ENCODE measurements around the gene RAB11FIP4. TPM values are rescaled to one million over a fixed set of nuclear protein-coding genes. Genes with fewer than 3 reads are reported as not detected.

Gene RAB11FIP4
- total and polyA plus RNA-seq, 9 donors, result 1.8 to 16.5 (median 6.4) TPM

- Histone ChIP-seq H3K27ac (no peak overlapping the region), H3K36me3 (no peaks in the 10 kb centered on the region), H3K4me1 (ENCODE audit: insufficient read depth) (peaks cover 2% of the 10 kb centered on the region), H3K4me3 (peak overlapping the region; percentile 43), H3K27me3 (no peaks in the 10 kb centered on the region), H3K9me3 (no peaks in the 10 kb centered on the region)
- peak; percentile 84 to 88 (median 87) for DNase-seq
- 0 to 1% (median 1%) methylated on average over 39 to 83 of the region's 83 CpGs for WGBS, 3 donors
- peak; percentile 41 for TF ChIP-seq POLR2A (IDR thresholded peaks at IDR 0.05)
- no peak for TF ChIP-seq CTCF (IDR thresholded peaks at IDR 0.05)
- intact Hi-C loops (cut with DNase I), result loop anchor here in 1 of 4 donors (5.0 kb wide), 1 partner anchor 50 kb away; no protein-coding TSS in a partner anchor
Measured at GRCh38 chr17:31487648-31488263, 96.3 kb downstream of the RAB11FIP4 start.

- intact Hi-C loops (cut with DNase I), result loop anchor here in 1 of 4 donors (5.0 kb wide), 1 partner anchor 51 kb away; no protein-coding TSS in a partner anchor
- TF ChIP-seq POLR2A (IDR thresholded peaks at IDR 0.05) (no peak), EP300 (IDR thresholded peaks at IDR 0.05) (no peak), CTCF (IDR thresholded peaks at IDR 0.05) (no peak)
- Histone ChIP-seq H3K4me1 (ENCODE audit: insufficient read depth) (peaks cover 2% of the 10 kb centered on the region), H3K36me3 (no peaks in the 10 kb centered on the region), H3K9me3 (no peaks in the 10 kb centered on the region), H3K27me3 (no peaks in the 10 kb centered on the region), H3K27ac (no peak overlapping the region), H3K4me3 (peak overlapping the region; percentile 43)
- WGBS, 3 donors, result 7 to 9% (median 7%) methylated on average over 45 to 62 of the region's 62 CpGs
- peak in 3 of 5 donors; percentile 29 to 41 (median 39) for DNase-seq
Measured at GRCh38 chr17:31488264-31488981, 96.9 kb downstream of the RAB11FIP4 start.

- intact Hi-C loops (cut with DNase I), result loop anchor here in 1 of 4 donors (5.0 kb wide), 1 partner anchor 52 kb away; no protein-coding TSS in a partner anchor
- no peaks in the 10 kb centered on the region for H3K9me3 ChIP-seq
- no peaks in the 10 kb centered on the region for H3K27me3 ChIP-seq
- H3K4me1 ChIP-seq (ENCODE audit: insufficient read depth), result peaks cover 2% of the 10 kb centered on the region
- peak overlapping the region; percentile 43 for H3K4me3 ChIP-seq
- no peak overlapping the region for H3K27ac ChIP-seq
- no peaks in the 10 kb centered on the region for H3K36me3 ChIP-seq
- 33 to 42% (median 34%) methylated on average over 4 of the region's 4 CpGs for WGBS, 3 donors
- TF ChIP-seq EP300 (IDR thresholded peaks at IDR 0.05) (no peak), CTCF (IDR thresholded peaks at IDR 0.05) (no peak), POLR2A (IDR thresholded peaks at IDR 0.05) (no peak)
- DNase-seq, result no peak
Measured at GRCh38 chr17:31488982-31489294, 97.5 kb downstream of the RAB11FIP4 start.

GRCh38 chr17:31489295-31490018, 98.0 kb downstream of the RAB11FIP4 start:
- DNase-seq, result peak in 1 of 5 donors; percentile 38
- Histone ChIP-seq H3K27ac (no peak overlapping the region), H3K4me1 (ENCODE audit: insufficient read depth) (peaks cover 2% of the 10 kb centered on the region), H3K4me3 (no peak overlapping the region), H3K36me3 (no peaks in the 10 kb centered on the region), H3K9me3 (no peaks in the 10 kb centered on the region), H3K27me3 (no peaks in the 10 kb centered on the region)
- intact Hi-C loops (cut with DNase I), result loop anchor here in 1 of 4 donors (5.0 kb wide), 1 partner anchor 52 kb away; no protein-coding TSS in a partner anchor
- 83 to 88% (median 86%) methylated on average over 16 of the region's 16 CpGs for WGBS, 3 donors
- no peak for TF ChIP-seq EP300 (IDR thresholded peaks at IDR 0.05)
- no peak for TF ChIP-seq POLR2A (IDR thresholded peaks at IDR 0.05)
- TF ChIP-seq CTCF (IDR thresholded peaks at IDR 0.05), result no peak
